Epithelial cell of esophagus (primary cell): ENCODE data around the gene C6orf132.

ENCODE experiments used
- DNase-seq: peaks from one replicate; pipeline ENCODE4 v3.0.0; 2010; ENCODE audit warnings: low read depth
- H3K4me3 ChIP-seq: 2 replicates; pipeline ENCODE4 v1.5.1; 2011; ENCODE audit warnings: mild to moderate bottlenecking, low read length, control low read depth
- TF ChIP-seq, protein P1 (sequence below): IDR thresholded peaks from 2 replicates; pipeline ENCODE4 v1.5.1; 2011; ENCODE audit warnings: low read depth, mild to moderate bottlenecking, low read length, control low read depth, inconsistent platforms; ENCODE audit not compliant: insufficient read depth; ENCODE audit errors: missing control alignments

C6orf132 gene

DNA sequence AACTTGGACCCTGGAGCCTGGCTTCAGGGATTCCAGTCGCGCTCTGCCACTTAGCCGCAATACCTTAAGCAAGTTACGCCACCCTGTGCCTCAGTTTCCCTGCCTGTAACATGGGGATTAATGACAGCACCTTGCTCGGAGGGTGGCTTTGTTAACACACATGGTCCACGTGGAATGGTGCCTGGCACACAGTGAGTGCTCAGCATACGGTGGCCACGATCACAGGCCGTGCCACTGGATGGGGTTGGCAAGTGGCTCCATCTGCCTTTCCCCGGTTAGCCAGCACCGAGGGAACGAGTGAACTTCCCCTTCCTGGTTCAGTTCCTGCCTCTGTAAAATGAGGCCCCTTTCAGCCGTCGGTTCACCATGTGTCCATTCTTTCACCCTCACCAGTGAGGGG is 17.2 kb downstream of the C6orf132 start:
- no peak for DNase-seq
- TF ChIP-seq, protein P1, sequence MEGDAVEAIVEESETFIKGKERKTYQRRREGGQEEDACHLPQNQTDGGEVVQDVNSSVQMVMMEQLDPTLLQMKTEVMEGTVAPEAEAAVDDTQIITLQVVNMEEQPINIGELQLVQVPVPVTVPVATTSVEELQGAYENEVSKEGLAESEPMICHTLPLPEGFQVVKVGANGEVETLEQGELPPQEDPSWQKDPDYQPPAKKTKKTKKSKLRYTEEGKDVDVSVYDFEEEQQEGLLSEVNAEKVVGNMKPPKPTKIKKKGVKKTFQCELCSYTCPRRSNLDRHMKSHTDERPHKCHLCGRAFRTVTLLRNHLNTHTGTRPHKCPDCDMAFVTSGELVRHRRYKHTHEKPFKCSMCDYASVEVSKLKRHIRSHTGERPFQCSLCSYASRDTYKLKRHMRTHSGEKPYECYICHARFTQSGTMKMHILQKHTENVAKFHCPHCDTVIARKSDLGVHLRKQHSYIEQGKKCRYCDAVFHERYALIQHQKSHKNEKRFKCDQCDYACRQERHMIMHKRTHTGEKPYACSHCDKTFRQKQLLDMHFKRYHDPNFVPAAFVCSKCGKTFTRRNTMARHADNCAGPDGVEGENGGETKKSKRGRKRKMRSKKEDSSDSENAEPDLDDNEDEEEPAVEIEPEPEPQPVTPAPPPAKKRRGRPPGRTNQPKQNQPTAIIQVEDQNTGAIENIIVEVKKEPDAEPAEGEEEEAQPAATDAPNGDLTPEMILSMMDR = no peak
- H3K4me3 ChIP-seq = no peak overlapping the region

DNA sequence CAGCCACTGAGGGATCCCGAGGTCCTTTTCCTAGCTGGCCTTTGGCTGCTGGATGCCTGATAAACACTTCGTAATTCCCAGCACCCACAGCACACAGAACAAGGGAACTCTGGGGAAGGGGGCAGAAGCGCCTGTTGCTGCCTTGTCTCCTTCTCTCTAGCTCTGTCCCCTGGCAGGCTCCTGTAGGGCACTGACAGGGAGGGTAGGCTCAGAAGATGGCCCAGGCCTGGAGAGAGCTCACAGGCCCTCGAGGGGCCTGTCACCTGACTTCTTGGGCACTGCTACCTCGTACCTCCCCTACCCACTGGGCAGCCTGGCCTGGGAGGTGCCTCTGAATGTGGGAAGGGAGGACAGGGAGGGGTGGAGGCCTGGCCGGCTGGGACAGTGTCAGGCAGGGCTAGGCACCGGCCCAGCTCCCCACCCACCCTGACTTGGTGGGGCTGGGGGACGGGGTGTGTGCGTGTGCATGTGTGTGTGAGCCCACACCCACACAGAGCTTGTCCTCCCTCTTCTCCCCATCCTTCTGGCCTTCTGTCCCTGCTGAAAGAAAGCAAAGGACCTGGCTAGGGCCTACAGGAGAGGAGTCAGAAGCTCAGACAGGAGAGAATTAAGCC is 18.1 kb downstream of the C6orf132 start:
- TF ChIP-seq, protein P1 = no peak
- H3K4me3 ChIP-seq = no peak overlapping the region
- no peak for DNase-seq

DNA sequence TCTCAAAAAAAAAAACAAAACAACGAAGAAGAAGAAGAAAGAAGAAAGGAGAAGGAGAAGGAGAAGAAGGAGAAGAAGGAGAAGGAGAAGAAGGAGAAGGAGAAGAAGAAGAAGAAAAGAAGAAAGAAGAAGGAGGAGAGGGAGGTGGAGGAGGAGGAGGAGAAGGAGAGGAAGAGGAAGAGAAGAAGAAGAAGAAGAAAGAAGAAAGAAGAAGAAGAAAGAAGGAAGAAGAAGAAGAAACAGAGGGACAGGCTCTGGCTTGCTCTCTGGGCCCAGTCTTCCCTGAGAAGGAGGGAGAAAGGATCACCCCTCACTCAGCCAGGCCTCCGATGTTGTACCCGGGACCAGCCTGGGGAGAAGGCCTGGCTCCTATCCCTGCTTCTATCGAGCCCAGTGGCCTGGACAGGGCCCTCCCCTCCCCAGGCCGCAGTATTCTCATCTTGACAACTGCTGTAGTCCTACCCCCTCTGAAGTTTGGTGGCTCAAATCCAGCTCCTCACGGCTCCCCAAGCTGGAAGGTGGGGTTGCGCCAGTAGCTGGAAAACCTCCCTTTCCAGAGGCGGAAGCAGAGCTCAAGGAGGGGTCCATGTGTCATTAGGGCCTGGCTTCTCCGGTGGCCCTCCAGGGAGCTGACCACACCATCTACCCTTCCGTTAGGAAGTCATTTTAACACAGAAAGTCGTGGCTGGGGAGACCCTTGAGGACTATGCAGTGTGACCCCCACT is 18.9 kb downstream of the C6orf132 start:
- no peak for DNase-seq
- no peak overlapping the region for H3K4me3 ChIP-seq
- TF ChIP-seq, protein P1 = no peak

GRCh38 chr6:42120895-42121865 is 21.2 kb downstream of the C6orf132 start:
- DNase-seq = no peak
- TF ChIP-seq, protein P1 = no peak
- no peak overlapping the region for H3K4me3 ChIP-seq

DNA sequence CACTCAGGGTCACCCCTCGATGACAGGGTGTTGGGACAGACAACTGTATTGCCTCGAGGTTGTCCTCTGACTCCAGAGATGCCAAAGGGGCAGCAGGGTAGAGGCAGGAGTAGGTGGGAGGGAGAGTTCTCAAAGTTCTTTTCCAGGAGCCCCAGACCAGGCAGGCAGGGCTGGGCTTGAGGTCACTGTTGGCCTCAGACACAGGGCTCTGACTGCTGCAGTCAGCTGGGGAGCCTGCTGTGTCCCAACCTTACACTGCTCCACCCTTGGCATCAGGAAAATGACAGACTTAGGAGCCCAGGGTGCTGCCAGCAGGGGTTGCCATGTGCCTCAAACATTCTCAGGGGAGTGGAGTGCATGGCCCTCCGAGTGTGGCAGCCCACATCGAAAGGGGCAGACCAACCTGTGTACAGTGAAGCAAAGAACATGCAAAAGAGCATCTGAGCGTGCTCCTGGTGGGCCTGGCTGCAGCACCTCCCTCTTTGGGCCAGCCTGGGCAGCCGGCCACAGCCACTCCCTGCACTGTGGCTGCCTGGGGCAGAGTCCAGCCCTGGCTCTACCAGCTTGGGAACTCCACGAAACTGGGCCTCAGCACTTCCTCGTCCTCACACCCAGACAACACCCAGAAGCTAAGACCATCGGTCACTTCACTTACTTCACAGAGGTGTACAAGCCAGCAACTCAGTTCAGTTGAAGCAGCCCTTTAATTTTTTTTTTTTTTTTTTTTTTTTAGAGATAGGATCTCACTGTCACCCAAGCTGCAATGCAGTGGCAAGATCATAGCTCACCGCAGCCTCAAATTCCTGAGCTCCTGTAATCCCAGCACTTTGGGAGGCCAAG is 24.0 kb downstream of the C6orf132 start:
- peak; percentile 64 for DNase-seq
- TF ChIP-seq, protein P1 = peak; percentile 20
- no peak overlapping the region for H3K4me3 ChIP-seq

GRCh38 chr6:42117843-42118161 is 24.6 kb downstream of the C6orf132 start:
- no peak overlapping the region for H3K4me3 ChIP-seq
- no peak for DNase-seq
- TF ChIP-seq, protein P1 = no peak
